Activated T-cell treated with anti-CD3 and anti-CD28 coated beads for 48 hours (primary cell): ENCODE data around the gene DAZ2.
"Not testable (repeated sequence)": the region's sequence is repeated elsewhere in the genome, so short reads cannot be mapped to it uniquely, and the experiment has no call there.

Experiments used
- DNase-seq: peaks from one replicate; pipeline ENCODE4 v3.0.0-alpha.2; 2020; ENCODE audit warnings: low read depth

DAZ2 gene, protein sequence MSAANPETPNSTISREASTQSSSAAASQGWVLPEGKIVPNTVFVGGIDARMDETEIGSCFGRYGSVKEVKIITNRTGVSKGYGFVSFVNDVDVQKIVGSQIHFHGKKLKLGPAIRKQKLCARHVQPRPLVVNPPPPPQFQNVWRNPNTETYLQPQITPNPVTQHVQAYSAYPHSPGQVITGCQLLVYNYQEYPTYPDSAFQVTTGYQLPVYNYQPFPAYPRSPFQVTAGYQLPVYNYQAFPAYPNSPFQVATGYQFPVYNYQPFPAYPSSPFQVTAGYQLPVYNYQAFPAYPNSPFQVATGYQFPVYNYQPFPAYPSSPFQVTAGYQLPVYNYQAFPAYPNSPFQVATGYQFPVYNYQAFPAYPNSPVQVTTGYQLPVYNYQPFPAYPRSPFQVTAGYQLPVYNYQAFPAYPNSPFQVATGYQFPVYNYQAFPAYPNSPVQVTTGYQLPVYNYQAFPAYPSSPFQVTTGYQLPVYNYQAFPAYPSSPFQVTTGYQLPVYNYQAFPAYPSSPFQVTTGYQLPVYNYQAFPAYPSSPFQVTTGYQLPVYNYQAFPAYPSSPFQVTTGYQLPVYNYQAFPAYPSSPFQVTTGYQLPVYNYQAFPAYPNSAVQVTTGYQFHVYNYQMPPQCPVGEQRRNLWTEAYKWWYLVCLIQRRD

DNA sequence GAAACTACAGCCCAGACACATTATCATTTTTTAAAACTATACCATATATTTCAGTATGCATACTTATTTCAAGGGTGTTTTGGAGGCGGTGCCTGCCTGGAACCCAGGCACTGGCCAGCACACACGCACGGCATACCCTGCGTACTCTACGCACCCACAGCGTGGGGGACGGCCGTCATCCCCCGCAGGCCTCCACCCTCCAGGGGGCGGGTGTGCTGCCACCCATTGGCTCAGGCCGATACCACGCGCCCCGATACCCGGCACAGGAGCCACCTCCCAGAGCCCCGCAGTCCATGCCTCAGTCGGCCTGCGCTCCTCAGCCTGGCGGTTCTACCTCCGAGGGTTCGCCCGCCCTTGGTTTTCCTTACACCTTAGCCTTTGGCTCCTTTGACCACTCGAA, at the start of gene DAZ2:
TSS of gene DAZ2 (plus strand) at position 301 of the 400 bp plus-strand sequence. CDS start 208 bp downstream, outside the sequence.
- not testable (repeated sequence) for DNase-seq

- DNase-seq, result not testable (repeated sequence)
Measured at GRCh38 chrY:23198908-23199307, 20.4 kb upstream of the DAZ2 start, which contains the start of gene DAZ1. Gene DAZ1, minus strand, starts transcription at chrY:23199008. Its CDS starts 208 bp downstream, at chrY:23198800.

GRCh38 chrY:23207455-23207854, 11.9 kb upstream of the DAZ2 start:
- not testable (repeated sequence) for DNase-seq

DNA sequence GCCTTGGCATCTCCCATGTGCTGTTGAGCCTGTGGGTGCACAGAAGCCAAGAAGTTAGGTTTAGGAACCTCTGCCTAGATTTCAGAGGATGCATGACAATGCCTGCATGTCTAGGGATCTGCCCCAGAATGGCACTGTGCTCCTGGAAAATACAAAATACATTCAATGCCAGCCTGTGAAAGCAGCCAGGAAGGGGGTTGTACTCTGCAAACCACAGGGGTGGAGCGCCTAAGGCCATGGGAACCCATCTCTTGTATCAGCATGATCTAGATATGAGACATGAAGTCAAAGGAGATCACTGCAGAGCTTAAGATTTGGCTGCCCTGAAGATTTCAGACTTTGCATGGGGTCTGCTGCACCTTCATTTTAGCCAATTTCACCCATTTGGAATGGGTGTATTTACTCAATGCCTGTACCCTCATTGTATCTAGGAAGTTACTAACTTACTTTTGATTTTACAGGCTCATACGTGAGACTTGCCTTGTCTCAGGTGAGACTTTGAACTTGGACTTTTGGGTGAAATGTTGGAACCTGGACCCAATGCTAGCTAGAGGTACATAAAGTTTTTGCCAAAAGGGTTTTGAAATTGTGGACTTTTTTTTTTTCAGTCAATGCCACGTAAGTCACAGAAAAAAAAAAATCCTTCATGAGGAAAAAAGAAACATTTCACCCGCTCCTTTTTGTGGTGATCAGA, 9.4 kb upstream of the DAZ2 start:
- not testable (repeated sequence) for DNase-seq

- DNase-seq, result not testable (repeated sequence)
Measured at GRCh38 chrY:23210681-23211080, 8.7 kb upstream of the DAZ2 start.
